ENCODE measurements around the gene ZNFX1.
A peak's percentile ranks its signal among the peaks of the same experiment; 100 is the strongest.
"Not testable (repeated sequence)": the region's sequence is repeated elsewhere in the genome, so short reads cannot be mapped to it uniquely, and the experiment has no call there.

Gene ZNFX1

DNA sequence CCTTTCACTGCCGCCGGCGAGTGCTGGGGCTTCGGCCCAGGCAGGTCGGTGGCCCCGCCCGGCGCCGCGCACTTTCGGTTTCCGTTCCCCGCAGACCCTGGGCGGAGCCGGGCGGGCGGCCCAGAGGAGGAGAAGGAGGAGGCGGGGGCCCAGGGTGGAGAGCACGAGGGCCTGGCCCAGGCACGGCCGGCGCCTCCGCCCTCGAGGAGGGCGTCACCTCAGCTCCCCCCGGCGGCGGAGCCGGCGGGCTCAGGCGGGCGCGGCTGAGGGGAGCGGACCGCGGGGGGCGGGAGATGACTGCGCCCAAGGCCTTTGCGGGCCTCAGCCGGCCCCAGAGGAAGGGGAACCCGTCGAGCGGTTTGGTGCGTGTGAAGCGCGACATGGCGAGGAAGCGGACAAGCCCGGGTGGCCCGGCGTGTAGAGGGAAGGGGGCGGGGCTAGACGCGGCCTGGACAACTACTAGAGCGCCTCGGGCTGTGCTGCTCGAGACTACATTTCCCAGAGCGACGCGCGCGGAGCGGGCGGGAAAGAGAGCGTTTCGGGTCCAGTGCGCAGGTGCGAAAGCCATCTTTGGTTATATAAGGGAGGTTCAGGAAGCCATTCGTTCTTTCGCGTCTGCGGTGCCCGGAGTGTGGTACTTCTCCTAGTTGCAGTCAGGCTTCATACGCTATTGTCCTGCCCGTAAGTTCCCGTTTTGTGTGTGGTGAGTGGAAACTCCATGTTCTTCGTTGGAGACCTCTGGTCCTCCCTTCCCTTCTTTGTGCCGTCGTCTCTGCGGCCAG, at the start of gene ZNFX1:
TSS of gene ZNFX1 (minus strand) at position 22 of the 782 bp plus-strand sequence. CDS start 2,218 bp downstream, outside the sequence.
- peak; percentile 95 for DNase-seq (ENCODE audit: low read depth in 2 of 2)

DNA sequence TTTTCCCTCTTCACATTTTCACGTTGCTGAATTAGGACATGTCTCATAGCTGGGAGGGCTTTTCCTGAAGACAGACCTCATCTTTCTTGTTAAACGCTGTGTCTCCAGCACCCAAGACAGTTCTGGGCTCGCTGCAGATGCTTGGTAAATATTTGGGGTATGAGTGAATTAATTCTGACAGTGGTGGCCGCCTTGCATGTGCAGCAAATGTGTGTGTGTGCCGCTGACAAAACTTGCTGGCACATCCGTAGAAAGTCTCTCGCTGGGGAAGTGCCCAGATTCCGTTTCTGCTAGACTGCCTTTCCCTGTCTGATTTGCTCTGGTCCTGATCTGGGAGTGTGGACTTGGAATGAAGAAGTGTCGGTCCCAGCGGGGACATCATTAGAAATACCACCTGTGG, 48.2 kb upstream of the ZNFX1 start:
- DNase-seq (ENCODE audit: low read depth in 2 of 2): no peak

DNA sequence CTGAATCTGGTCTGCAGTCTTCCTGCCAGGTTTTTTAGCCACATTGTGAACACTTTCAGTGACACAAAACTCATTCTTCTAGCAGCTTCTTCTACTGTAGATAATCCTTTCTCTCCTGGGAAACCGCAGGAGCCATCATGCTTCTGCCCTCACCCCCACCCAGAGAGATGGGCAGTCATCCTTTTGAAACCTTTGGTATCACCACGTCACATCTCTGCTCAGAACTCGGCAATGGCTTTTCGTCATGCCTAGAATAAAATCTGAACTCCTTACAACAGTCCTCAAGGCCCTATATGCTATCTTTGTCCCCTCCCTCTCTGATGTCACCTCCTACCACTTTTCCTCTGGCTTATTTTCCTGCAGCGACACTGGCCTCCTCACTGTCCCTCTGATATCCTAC, 46.4 kb upstream of the ZNFX1 start:
- DNase-seq (ENCODE audit: low read depth in 2 of 2): no peak

DNA sequence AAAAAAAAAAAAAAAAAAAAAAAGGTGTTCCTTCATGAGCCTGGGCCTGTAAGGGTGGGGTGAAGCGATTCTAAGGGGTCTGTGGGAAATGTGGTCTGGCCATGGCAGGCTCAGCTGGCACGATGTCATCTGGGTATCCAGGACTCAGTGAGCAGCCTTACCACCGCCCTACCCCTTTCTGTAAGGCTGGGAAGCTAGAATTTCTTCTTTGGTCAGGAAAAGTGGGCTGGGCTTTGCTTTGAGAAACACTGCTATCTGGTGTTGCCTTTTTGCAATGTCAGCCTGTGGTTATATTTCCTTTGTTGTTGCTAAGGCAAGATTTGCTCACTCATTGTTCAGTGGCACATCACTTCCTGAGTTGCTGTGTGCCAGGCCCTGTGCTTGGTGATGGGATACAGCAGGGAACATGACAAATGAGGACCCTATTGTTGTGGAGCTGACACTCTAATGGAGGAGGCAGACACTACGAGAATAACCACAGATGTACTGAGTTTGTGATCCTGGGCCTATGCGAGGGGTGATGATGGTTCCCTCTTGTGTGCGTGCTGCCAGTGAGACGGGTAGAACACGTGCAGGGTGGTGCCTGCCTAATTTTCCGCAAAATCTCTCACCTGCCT, 45.9 kb upstream of the ZNFX1 start:
- DNase-seq (ENCODE audit: low read depth in 2 of 2): no peak

DNA sequence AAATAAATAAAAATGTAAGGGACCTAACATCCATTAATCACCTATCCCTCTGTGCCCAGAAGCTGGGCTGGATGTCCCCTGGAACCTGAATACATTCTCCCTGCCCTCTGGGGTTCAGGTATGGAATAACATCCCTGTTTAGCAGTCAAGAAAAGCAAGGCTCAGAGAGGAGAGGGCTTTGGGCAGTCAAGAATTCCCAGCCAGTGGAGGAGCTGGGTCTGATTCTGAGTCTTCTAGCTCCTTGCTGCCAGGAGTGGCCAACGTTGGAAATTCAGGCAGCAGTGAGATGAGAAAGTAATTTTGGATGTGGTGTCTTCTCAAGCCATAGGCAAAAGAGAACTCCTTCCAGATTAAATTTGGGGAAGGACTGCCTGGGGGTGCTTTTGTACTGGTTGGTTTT, 42.6 kb upstream of the ZNFX1 start:
- DNase-seq (ENCODE audit: low read depth in 2 of 2): no peak

DNA sequence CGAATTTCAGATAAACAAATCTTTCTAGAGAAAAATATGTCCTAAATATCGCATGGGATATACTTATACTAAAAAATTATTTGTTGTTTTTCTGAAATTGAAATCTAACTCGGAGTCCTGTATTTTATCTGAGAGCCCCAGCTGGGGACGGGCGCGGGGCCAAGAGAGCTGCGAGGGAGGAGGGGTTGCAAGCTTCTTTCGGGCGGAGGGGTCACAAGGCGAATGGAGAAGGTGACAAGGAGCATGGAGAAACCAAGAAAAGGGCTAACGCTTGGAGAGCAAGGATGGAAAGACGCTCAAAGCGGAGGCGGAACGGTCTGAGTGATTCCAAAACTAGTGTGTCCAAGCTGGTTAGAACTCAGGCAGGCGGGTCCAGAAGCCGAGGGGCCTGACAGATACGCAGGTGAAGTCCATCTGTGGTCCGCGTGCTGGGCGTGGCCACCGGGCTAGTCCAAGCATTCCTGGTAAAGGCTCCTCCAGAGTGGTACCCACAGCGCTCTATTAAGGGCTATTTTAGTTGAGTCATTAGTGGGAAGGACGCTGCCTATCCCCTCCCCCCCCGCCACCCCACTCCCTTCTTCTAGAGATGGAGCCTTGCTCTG, 41.5 kb upstream of the ZNFX1 start:
- no peak for DNase-seq (ENCODE audit: low read depth in 2 of 2)

DNA sequence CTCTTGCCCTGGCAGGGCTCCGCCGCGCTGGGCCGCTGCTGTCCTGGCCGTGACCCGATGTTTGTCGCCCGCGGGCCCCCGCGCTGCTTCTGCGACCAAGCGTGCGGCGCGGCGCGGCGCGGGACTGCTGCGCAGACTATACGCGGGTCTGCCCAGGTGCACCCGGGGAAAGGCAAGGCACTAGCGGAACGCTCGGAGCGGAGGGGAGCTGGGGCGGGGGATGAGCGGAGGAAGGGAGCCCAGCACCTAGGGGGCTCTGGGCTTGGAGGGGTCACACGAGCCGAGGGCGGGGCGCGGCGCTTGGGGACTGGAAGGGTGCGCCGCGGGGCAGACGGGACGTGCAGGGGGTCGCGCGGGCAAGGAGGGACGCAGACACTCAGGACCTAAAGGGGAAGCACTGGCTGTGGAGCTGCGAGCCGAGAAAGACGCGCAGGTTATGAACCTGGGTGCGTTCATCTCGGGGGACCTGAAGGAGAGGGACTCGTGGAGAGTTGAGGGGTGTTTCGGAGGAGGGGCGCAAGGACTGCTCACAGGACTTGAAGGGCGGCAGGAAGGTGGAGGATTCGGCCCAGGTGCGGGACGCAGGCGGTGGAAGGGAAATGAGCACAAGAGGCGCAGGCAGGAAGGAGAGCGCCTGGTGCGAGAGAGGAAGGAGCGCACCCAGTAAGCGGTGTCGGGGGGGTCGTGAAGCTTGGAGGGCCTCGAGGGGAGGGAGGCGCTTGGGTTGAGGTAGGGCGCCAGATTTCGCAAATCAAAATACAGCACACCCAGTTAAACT, 40.8 kb upstream of the ZNFX1 start:
- no peak for DNase-seq (ENCODE audit: low read depth in 2 of 2)

DNA sequence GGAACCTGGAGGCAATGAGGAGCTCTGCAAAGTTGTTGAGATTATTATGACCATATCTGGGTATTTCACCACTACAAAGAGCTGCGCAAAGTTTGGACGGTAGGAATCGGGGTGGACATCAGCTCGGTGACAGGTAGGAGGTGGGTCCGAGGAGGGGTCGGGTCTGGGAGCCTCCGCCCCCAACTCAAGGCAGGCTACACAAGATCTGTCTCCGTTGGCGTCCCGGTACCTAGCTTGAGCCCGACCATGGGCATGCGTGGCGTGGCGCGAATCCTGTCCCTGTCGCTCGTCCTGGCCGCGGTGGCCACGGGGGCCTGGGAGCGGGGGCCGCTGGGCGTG, 40.2 kb upstream of the ZNFX1 start:
- DNase-seq (ENCODE audit: low read depth in 2 of 2): no peak

DNA sequence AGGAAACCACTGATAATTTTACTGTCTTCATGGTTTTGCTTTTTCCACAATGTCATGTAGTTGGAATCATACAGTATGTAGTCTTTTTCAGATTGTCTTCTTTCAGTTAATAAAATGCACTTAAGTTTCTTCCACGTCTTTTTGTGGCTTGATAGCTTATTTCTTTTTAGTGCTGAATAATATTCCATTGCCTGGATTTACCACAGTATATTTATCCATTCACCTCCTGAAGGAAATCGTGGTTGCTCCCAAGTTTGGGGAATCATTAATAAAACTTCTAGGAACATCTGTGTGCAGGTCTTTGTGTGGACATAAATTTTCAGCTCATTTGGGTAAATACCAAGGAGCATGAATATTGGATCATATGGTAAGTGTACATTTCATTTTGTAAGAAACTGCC, 38.8 kb upstream of the ZNFX1 start:
- DNase-seq (ENCODE audit: low read depth in 2 of 2): no peak

DNA sequence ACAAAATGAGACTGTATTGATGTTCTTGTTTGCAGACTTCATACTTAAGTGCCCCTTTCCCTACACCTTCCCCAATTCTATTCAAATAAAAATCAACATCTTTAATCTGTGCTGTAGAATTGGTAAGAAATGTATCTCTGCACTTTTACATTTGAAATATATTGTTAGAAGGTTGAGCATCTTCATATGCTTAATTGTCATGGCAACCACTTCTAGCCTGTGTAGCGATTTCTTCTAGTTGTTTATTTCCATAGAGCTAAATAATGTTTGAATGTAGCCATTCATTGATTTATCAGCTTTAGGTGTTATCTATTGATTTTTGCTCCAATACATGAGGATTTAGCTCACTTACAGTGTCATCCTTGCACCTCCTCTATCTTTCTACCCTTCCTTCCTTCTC, 37.7 kb upstream of the ZNFX1 start:
- no peak for DNase-seq (ENCODE audit: low read depth in 2 of 2)

DNA sequence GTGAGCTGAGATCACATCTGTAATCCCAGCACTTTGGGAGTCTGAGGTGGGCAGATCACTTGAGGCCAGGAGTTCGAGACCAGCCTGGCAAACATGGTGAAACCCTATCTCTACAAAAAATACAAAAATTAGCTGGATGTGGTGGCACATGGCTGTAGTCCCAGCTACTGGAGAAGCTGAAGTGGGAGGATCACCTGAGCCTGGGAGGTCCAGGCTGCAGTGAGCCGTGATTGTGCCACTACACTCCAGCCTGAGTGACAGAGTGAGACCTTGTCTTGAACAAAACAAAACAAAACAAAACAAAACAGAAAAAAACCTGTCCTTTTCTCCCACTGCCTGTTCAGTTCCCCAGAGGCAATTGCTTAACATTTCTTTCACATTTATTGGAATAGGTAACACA, 36.2 kb upstream of the ZNFX1 start:
- DNase-seq (ENCODE audit: low read depth in 2 of 2): not testable (repeated sequence)

DNA sequence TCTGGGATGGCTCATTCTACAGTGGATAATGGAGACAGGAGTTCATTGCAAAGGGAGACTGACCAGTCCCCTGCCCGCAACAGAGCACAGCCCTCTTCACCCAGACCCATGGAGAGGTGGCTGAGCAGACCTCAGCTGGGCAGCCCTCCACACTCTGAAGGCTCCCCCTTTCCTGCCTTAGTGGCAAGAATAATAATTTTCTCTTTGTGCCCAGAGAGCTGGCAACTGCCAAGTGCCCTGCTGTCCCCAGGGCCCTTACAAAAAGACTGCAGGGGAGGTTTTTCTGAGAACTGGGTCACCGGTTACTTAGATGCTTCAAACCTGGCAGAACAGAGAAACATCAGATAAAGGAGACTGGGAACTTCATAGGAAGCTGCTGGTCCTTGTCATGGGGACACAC, 35.4 kb upstream of the ZNFX1 start:
- DNase-seq (ENCODE audit: low read depth in 2 of 2): no peak

DNA sequence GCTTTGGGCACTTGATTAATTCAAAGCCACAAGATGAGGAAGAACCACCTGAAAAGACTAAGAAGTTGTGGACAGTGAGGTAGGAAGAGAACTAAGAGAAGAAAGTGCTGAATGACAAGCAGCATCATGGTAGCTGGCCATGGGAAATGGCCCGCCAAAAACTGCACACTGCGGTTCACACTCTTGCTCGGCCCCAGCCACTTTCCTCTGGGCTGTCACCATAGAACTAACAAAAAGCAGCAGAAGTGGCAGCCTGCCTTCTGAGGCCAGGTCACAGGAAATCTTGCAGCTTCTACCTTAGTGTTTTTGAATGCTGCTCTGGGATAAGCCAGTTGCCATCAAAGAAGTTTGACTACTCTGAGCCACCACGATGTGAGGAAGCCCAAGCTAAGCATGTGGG, 34.8 kb upstream of the ZNFX1 start:
- no peak for DNase-seq (ENCODE audit: low read depth in 2 of 2)

DNA sequence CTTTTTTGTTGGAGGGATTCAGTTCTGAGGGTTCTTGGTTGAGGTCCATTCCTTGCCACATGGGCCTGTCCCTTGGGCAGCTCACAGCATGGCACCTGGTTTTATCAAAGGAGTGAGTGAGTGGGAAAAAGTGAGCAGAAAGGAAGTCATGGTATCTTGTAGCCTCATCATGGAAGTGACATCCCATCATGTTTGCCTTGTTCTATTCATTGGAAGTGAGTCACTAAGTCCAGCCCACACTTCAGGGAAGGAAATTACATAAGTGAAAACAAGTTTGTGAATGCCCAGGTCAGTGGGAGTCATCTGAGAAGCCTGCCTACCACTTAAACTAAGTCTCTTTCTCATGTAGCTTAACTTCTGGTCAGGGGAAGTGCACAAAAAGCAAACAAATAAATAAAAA, 32.8 kb upstream of the ZNFX1 start:
- DNase-seq (ENCODE audit: low read depth in 2 of 2): no peak

DNA sequence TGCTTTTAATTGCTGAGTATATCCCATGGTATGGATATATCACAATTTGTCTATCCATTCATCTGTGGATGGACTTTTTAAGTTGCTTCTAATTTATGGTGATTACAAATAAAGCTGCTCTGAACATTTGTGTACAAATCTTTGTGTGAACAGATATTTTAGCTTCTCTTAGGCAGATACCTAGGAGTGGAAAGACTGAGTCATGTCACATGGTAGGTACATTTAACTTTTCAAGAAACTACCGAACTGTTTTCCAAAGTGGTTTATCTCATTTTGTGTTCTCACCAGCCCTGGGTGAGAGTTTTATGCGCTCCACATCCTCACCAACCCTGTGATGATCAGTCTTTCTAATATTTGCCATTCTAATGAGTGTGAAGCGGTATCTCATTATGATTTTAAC, 31.0 kb upstream of the ZNFX1 start:
- DNase-seq (ENCODE audit: low read depth in 2 of 2): no peak

DNA sequence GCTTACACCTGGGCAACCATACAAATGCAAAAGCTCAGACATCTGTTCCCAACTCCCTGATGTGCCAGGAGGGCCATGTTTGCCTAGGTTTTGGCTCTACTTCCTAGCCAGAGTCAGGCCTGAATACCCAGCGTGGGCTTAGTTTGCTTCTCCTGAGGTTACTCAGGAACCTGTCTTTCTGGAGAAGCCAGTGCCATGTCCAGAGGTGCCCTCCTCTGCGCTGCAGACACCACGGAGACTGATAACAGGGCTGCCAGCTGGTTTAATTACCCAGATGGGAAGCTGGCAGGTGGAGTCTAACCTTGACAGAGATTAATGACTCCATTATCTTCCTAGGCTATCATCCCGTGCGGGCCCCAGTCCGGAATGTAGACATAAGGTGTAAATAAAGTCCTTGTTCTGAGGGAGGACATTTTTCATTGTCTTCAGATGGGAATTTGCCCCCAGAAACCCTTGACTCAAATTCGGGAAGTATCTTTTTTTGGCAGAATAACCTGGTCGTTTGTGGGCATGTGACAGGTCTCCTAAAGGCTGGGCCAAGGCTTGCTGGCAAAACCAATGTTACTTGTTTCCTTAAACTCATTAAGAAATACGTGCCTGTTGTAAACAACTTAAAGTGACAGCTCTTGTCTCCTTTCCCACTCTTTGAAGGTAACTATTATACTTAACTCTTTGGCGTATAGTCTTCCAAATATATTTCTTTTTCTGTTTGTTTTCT, 29.2 kb upstream of the ZNFX1 start:
- DNase-seq (ENCODE audit: low read depth in 2 of 2): no peak

DNA sequence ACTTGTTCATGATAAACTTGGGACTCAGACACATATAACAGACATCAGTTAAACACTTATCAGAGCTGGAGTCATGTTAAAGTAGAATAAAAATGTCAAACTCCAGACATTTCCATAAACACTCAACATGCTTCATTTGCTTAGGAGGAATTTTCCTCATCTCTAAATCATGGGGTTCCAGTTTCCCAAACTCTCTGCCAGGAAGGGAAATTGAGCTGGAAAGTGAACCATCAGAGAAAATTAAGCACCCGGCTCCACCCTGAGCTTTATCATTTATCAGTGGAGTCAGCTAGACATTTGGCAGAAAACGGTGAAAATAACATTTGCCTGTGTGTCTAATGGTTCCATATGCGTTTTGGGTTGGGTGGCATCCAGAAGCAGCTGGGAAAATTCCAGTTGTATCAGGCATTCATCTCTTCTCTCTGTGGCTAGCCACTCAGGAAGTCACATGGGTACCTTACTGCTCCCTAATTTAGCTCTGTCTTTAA, 25.3 kb upstream of the ZNFX1 start:
- no peak for DNase-seq (ENCODE audit: low read depth in 2 of 2)

DNA sequence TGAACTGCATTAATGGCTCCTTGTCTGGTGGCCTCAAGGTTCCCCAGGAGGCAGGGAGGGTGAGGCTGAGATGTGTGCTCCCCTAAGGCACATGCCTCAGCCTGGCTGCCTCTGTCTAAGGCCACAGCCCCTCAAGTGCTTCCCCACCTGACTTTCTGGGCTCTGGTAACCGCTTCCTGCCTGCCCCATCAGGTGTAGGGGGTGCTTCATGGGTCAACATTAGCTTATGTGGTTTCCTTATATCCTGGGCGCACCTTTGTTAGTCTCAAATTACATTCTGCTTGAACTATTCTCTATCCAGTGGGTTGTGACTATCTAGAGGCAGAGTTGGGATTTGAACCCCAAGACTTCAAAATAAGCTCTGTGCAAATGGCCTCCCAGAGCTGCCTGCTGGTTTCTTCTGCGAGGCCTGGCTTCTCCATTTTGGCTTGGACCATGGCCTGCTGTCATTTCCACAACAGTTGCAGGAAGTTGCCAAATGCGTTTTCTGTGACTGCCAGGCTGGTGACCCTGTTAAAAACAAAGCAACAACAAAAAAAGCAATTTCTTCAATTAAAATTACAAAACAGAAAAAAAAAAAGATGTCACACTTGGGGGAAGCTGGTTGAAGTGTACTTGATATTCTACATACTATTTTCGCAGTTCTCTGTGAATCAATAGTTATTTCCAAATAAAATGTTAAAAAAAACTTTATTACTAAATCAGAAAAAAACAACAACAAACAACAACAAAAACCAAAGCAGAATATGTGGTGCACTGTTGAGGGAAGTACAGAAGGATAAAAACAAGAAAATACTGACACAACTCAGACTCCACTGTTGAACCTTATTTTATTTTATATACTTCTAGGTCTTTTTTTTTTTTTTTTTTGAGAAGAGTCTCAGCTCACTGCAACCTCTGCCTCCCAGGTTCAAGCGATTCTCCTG, 20.0 kb upstream of the ZNFX1 start:
- no peak for DNase-seq (ENCODE audit: low read depth in 2 of 2)

DNA sequence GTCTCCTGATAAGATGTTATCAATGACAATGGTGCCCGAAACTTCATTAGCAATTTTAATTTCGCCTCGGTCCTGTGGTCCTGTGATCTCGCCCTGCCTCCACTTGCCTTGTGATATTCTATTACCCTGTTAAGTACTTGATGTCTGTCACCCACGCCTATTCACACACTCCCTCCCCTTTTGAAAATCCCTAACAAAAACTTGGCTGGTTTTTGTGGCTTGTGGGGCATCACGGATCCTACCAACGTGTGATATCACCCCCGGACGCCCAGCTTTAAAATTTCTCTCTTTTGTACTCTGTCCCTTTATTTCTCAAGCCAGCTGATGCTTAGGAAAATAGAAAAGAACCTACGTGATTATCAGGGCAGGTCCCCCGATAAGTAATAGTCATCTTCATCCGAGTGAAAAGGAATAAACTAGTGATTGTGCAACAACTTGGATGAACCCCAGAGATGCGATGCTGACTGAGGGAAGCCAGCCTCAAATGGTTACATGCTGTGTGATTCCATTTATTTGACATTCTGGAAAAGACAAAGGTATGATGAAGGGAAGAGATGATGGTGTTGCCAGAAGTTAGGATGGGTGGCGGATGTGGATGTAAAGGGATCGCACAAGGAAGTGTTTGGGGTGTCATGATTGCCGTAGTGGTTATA, 16.3 kb upstream of the ZNFX1 start:
- DNase-seq (ENCODE audit: low read depth in 2 of 2): not testable (repeated sequence)

DNA sequence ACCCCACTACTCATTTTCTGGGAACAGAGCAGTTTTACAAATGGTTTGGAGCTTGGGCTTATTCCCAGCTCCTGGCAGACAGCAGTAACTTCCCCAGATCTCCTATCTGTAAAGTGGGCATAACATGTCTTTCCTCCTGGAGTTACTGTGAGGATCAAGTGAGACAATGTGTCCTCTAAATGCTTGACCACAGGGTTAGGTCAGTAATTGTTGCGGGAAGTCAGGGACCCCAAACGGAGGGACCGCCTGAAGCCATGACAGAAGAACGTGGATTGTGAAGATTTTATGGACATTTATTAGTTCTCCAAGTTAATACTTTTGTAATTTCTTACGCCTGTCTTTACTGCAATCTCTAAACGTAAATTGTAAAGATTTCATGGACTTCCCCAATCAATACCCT, 15.3 kb upstream of the ZNFX1 start:
- no peak for DNase-seq (ENCODE audit: low read depth in 2 of 2)

All from stimulated activated CD8-positive, alpha-beta memory T cell treated with anti-CD3 and anti-CD28 coated beads, Interleukin-15, amount 100 ng/mL, for 48 hours (primary cell).